Measurements from ENCODE around the gene RAB14. TPM values are rescaled to one million over a fixed set of nuclear protein-coding genes. Genes with fewer than 3 reads are reported as not detected.
A peak's percentile ranks its signal among the peaks of the same experiment; 100 is the strongest.

Gene RAB14
- total RNA-seq: 67.7 TPM

DNA sequence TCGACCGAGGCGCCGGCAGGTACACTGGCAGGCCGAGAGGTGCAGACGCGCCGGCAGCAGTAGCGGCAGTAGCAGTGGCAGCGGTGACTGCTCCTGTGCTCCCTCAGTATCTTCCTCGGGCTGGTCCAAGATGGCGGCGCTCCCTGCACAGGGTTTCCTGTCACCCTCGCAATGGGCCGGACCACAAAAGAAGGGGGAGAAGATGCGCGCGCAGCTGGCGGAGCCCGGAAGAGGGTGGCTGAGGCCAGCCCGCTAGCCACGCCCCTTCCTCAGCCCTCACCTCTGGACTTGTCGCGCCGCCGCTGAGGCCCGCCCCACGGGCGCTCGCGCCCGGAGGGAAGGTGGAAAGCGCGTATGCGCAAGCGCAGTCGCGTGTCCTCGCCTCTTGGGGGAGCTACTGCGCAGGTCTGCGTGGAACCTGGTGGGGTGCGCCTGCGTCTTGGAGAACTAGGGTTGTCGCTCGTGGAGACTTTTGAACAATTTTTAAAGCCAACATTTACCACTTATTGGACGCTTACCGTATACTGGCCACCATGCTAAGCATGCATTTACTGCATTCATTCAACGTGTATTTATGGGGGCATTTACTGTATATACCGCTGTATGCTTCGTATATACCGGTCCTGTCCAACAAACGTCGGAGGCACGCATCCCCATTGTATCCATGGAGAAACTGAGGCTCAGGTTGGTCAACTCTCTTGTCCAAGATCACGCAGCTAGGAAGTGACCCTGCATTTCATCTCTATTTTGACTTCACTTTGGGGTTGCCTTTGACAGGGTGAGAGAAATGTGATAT lies at the start of gene RAB14:
TSS of gene RAB14 (minus strand) at position 132 of the 796 bp plus-strand sequence. CDS start 8,457 bp downstream, outside the sequence.
- ATAC-seq: peak; percentile 99
- intact Hi-C loops (cut with DNase I): loop anchor here (10.0 kb wide), 1 partner anchor 193 kb away; no protein-coding TSS in a partner anchor
- peak; percentile 100 for DNase-seq (ENCODE audit: low spot score)

- intact Hi-C loops (cut with DNase I): no loop called here
- DNase-seq (ENCODE audit: low spot score) (no peak), ATAC-seq (peak; percentile 48)
Measured at GRCh38 chr9:121249563-121249962, 47.9 kb upstream of the RAB14 start.

DNA sequence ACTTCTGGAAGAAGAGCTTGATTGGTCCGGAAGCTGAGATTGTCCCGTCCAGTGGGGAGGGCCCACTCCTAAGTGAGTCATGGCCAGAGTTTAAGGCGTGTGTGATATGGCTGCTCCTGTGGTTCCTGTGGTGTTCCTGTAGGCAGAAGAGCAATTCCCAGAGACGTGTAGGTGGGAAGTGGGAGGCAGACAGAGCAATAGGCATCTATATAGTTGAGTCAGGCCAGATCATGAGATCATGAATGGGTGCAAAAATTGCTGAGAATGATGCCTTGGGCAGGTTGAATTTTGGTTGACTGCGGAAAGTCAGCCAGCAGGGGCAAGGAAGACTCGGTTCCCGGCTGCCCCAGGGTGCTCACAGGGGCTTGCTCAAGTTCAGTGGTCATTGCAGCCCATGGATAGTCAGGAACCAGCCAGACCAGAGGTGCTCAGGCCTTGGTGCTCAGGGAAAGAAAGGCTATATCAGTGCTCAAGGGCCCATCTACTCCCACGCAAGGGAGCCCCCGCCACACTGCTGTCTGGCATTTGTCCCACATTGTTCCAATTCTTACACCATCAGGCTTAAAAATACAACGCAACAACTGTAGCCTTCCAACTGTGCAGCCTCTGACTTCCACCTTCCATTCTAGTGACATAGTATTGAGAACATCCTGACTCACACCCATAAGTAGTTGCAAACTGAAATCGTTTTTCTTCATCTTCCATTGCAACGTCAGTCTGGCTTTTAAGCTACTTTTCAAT lies 45.3 kb upstream of the RAB14 start:
- no peak for ATAC-seq
- intact Hi-C loops (cut with DNase I): no loop called here
- no peak for DNase-seq (ENCODE audit: low spot score)

DNA sequence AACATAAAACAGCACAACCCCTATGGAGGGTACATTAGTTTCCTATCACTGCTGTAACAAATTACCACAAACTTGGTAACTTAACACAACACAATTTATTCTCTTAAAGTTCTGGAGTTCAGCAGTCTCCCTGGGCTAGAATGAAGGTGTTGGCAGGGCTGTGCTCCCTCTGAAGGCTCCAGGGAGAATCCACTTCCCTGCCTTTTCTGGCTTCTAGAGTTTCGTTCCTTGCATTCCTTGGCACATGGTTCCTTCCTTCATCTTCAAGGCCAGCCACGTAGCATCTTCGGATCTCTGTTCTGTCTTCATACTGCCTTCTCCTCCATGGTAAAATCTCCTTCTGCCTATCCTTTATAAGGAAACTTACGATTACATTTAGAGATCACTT lies 41.3 kb upstream of the RAB14 start:
- intact Hi-C loops (cut with DNase I): no loop called here
- no peak for DNase-seq (ENCODE audit: low spot score)
- ATAC-seq: peak; percentile 39

GRCh38 chr9:121242219-121242958 lies 40.7 kb upstream of the RAB14 start:
- ATAC-seq (peak; percentile 58), DNase-seq (ENCODE audit: low spot score) (no peak)
- intact Hi-C loops (cut with DNase I): no loop called here

GRCh38 chr9:121240472-121241135 lies 38.9 kb upstream of the RAB14 start:
- DNase-seq (ENCODE audit: low spot score): no peak
- intact Hi-C loops (cut with DNase I): no loop called here
- peak; percentile 77 for ATAC-seq

GRCh38 chr9:121239851-121240250 lies 38.2 kb upstream of the RAB14 start:
- ATAC-seq (no peak), DNase-seq (ENCODE audit: low spot score) (no peak)
- intact Hi-C loops (cut with DNase I): no loop called here

DNA sequence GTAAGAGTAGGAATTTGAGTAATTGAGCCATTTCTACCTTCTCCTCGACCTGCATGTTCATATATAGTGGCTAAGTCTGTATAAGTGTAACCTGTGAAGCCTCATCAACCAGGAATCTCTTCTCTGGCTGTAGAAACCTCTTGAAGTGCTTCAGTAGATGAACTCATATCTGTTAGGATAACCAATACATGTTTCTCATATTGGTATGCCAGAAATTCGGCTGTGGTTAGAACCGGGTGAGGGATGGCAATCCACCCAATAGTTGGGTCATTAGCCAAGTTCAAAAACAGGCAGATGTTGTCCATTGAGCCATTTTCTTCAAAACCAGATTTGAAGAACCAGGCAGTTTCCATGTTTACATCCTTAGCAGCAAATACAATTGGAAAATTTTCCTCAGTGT lies 37.4 kb upstream of the RAB14 start:
- intact Hi-C loops (cut with DNase I): no loop called here
- ATAC-seq (no peak), DNase-seq (ENCODE audit: low spot score) (no peak)

DNA sequence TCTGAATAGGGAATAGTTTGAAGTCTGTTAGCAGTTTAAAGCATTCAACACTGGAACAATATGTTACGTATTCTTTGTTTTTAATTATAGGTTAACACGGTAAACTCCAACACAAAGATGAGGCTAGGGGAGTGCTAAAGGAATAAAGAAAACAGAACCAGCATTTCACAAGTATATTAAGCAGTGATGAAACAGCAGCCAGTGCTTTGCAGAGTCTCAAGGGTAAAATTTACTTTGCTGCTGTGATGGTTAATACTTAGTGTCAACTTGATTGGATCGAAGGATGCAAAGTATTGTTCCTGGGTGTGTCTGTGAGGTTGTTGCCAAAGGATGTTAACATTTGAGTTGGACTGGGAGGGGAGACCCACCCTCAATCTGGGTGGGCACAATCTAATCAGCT lies 36.2 kb upstream of the RAB14 start:
- intact Hi-C loops (cut with DNase I): no loop called here
- no peak for ATAC-seq
- DNase-seq (ENCODE audit: low spot score): no peak

DNA sequence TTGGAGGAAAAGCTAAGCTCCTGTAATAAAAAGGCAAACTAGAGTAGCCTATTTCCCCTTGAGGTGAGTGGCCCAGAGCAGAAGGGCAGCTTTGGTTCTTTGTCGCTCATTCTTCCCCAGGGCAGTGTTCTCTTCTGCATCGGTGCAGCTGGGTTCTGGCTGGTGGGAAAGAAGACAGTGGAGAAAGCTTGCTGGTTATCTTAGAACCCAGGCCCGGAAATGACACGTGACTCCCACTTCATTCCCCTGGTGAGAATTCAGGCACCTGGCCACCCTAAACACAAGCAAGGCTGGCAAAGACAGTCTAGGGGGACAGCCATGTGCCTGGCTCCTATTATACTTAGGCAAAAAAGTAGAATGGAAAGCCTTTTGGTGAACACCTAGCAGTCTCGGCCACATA lies 33.8 kb upstream of the RAB14 start:
- DNase-seq (ENCODE audit: low spot score): no peak
- ATAC-seq: no peak
- intact Hi-C loops (cut with DNase I): no loop called here

DNA sequence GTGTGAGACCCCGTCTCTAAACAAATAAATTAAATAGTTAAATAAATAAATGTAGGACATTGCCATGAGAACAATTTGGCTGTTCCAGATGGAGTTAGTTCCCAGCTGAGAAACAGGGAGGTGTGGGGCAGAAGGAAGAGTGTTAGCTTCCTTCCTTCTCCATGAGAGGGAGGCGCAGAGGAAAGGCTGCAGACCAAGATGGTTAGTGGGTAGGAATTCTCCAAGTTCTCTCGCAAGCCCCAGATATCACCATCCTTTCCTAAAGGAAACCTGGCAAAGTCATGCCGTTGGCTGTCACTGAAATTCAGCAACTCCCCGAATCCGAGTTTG lies 33.1 kb upstream of the RAB14 start:
- ATAC-seq (no peak), DNase-seq (ENCODE audit: low spot score) (no peak)
- intact Hi-C loops (cut with DNase I): no loop called here

DNA sequence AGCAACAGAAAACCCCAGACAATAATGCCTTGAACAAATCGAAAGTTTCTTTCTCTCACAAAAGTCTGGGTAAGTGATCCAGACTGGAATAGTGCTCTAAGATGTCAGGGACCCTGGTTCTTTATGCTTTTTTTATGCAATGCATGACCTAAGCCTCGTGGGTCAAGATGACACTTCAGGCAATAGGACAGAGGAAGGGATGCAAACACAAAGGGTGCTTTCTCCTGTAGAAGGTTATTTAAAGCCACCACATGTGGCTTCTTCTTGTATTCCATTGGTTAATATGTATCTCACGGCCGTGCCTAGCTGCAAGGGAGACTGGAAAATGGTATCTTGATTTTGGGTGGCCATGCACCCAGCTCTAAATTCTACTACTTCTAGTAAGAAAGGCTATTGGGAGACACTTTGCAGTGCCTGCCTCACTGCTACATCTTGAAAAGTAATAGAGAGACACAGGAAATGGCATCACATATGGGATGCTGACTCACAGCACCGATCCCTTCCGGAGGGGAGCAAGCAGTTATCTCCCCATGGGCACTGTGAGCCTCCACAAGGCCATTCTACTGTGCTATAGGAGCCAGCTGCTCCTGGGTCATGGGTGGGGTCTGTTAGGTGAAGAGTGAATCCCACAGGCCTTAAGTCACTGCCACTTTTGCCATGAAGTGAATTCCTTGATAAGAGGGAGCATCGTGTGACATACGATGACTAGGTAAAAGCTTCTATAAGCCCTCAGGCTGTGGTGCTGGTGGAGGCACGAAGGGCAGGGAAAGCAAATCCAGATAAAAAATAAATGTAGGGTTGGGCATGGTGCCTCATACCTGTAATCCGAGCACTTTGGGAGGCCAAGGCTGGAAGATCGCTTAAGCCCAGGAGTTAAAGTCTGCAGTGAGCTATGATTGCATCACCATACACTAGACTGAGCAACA lies 32.5 kb upstream of the RAB14 start:
- DNase-seq (ENCODE audit: low spot score): no peak
- ATAC-seq: no peak
- intact Hi-C loops (cut with DNase I): no loop called here

DNA sequence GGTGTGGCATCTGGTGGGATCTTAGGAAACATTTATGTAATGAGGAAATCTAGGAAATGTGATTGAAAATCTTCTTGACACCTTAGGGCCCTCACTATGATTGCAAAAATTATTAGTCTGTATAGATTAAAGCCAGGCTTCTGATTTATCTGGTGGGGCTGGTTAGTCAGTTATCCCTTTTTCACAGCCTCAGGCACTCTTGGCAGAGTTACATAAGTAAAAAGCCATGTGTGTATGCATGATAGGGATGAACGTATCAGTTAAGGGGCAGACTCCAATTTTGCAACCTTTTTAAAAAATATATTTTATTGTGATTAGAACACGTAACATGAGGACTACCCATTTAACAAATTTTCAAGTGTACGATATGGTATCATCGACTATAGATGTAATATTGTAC lies 30.6 kb upstream of the RAB14 start:
- DNase-seq (ENCODE audit: low spot score): no peak
- no peak for ATAC-seq
- intact Hi-C loops (cut with DNase I): no loop called here

GRCh38 chr9:121230256-121230655 lies 28.6 kb upstream of the RAB14 start:
- intact Hi-C loops (cut with DNase I): no loop called here
- ATAC-seq (no peak), DNase-seq (ENCODE audit: low spot score) (no peak)

- no peak for ATAC-seq
- intact Hi-C loops (cut with DNase I): no loop called here
Measured at GRCh38 chr9:121227862-121228261, 26.2 kb upstream of the RAB14 start.

GRCh38 chr9:121226175-121226574 lies 24.5 kb upstream of the RAB14 start:
- DNase-seq (ENCODE audit: low spot score) (no peak), ATAC-seq (no peak)
- intact Hi-C loops (cut with DNase I): no loop called here

More at GRCh38 chr9:121227862-121228261, 26.2 kb upstream of the RAB14 start:
- no peak for DNase-seq (ENCODE audit: low spot score)

DNA sequence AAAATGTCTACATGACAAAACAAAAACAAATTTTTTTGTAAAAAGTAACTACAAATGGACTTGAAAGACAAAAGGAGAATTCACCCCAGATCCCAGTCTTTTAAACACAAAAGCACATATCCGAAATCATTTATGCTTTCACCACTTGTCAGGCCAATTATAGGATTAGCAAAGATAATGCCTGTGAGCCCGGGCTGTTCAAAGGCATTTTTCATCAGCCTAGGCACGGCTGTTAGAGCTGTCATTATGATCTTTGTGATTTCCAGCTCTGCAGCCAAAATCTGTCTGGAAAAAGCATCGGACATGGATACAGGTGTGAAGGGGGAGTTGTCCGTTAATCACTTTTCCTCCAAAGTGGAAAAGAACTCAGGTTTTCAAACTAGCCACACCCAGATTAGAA lies 23.6 kb upstream of the RAB14 start:
- no peak for ATAC-seq
- intact Hi-C loops (cut with DNase I): no loop called here
- DNase-seq (ENCODE audit: low spot score): no peak

DNA sequence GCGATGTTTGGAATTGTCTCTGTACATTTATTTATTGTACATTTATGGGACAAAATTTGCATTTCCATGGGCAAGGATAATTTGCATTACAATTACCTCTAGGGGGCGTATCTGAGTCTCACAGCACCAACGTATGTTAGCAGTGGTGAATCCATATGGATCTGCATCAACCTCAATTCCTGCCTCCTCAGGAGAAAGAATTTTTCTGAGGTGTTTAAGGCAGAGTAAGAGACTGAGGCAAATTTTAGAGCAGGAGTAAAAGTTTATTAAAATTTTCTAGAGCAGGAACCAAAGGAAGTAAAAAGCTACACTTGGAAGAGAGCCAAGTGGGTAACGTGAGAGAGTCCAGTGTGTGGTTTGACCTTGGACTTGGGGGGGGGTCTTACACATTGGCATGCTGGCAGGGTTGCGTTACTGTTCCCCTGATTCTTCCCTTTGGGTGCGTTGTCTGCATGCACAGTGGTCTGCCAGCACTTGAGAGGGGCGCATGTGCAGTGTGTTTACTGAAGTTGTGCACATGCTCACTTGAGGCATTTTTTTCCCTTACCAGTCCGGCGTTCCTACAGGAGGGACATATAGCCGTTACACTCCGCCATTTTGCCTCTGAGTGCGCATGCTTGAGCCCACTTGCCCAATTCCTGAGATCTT lies 21.0 kb upstream of the RAB14 start:
- DNase-seq (ENCODE audit: low spot score) (no peak), ATAC-seq (peak; percentile 49)
- intact Hi-C loops (cut with DNase I): no loop called here
